ENCODE measurements around the gene PACS1. TPM values are rescaled to one million over a fixed set of nuclear protein-coding genes. Genes with fewer than 3 reads are reported as not detected.

The PACS1 gene
- total RNA-seq, 2 donors from 2014 or later: 17.1 to 19.2 TPM

DNA sequence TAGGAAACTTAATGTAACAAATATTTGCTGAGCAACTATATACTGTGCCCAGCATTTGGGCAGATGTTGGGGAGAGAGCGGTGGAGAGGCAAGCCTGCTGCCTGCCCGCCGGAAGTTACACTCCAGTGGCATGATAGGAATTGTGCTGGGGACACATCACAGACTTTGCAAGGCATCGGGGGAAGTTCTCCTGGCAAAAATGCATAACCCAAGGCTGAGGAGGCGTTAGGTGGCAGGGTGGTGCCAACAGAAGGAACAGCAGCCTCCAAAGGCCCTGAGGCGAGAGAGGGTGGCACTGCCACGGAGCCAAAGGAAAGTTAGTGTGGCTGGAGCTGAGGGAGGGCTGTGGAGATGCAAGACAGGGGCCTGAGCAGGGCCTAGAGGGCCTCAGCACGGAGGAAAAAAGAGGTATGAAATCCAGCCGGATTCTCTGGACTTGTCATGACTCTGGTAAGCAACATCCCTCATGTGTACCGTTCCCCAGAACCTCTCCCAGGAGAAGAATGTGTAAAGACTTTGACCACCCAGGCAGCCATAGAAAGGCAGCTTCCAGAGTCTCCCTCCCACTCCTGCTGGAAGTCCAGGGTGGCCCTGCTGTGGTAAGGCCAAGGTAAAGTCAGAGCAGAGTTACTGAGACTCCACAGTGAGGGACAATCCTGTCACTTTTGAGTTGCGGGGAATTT, 122.2 kb downstream of the PACS1 start:
- ATAC-seq: no peak
- no peak for DNase-seq
- intact Hi-C loops (cut with DNase I, micrococcal nuclease): no loop called here

DNA sequence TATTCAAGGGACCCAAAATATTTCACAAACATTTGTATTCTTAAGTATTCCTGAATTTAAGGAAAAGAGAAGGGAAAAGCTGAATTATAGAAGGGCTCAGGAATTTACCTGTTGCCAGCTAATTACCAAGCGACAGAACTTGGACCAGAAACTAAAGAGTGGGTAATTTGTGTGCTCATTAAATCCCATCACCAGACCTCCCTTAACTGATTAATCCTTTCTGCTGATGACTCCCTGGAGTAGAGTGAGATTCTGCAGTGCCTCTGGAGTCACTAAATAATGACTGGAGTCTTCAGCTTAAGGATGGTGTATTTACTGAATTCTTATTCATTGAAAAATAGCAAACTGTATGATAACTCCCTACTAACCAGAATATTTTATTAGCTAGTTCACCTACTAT, 124.3 kb downstream of the PACS1 start:
- no peak for ATAC-seq
- DNase-seq: no peak
- intact Hi-C loops (cut with DNase I, micrococcal nuclease): no loop called here

- ATAC-seq (no peak), DNase-seq (no peak)
- intact Hi-C loops (cut with DNase I, micrococcal nuclease): no loop called here
These were observed 125.8 kb downstream of the PACS1 start for GRCh38 chr11:66195867-66196266.

DNA sequence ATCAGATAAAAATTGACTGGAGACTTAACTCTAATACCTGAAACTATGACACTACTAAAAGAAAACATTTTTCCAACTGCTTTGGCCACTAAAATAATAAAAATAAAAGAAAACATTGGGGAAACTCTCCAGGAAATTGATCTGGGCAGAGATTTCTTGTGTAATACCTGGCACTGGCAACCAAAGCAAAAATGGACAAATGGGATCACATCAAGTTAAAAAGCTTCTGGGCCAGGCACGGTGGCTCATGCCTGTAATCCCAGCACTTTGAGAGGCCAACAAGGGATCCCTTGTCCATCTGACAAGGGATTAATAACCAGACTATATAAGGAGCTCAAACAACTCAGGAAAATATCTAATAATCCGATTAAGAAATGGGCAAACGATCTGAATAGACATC, 133.8 kb downstream of the PACS1 start:
- DNase-seq (no peak), ATAC-seq (no peak)
- intact Hi-C loops (cut with DNase I, micrococcal nuclease): no loop called here

DNA sequence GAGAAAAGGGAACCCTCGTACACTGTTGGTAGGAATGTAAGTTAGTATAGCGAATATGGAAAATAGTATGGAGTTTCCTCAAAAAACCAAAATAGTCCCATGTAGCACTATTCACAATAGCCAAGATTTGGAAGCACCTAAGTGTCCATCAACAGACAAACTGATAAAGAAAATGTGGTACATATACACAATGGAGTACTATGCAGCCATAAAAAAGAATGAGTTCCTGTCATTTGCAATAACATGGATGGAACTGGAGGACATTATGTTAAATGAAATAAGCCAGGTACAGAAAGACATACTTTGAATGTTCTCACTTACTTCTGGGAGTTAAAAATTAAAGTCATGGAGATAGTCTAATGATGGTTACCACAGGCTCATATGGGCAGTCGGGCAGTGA, 134.3 kb downstream of the PACS1 start:
- intact Hi-C loops (cut with DNase I, micrococcal nuclease): no loop called here
- ATAC-seq (no peak), DNase-seq (no peak)

DNA sequence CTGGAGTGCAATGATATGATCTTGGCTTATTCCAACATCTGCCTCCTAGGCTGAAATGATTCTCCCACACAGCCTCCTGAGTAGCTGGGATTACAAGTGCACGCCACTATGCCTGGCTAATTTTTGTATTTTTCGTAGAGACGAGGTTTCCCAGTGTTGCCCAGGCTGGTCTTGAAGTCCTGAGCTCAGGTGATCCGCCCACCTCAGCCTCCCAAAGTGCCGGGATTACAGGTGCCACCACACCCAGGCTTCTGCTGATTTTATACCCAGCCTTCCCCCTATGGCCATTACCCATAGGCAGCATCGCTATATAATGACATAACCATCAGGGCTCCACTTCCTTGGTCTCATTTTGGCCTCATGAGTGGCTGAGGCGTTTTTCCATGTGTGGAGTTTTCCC, 137.7 kb downstream of the PACS1 start:
- intact Hi-C loops (cut with DNase I, micrococcal nuclease): no loop called here
- ATAC-seq: no peak
- no peak for DNase-seq

- no peak for ATAC-seq
- intact Hi-C loops (cut with DNase I, micrococcal nuclease): no loop called here
- no peak for DNase-seq
These were observed 141.0 kb downstream of the PACS1 start for GRCh38 chr11:66211100-66211499.

DNA sequence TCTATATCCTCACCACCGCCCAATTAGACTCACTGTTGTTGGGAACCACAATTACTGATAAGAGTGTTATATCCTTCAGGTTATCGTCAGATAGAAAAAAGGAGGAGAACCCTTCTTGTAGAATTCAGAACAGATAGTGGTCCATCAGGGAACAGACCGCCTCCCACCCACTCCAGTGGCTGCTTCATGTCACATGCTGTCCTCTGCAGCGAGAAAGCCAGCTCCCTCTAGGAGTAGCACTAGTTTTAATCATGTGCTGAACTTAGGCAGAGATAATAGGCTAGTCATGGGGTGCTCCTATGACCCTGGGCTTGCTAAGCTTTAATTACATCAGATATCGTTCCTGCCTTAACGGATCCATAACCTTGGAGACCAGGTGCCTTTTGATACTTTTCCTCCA, 146.8 kb downstream of the PACS1 start:
- ATAC-seq: no peak
- intact Hi-C loops (cut with DNase I, micrococcal nuclease): no loop called here

DNA sequence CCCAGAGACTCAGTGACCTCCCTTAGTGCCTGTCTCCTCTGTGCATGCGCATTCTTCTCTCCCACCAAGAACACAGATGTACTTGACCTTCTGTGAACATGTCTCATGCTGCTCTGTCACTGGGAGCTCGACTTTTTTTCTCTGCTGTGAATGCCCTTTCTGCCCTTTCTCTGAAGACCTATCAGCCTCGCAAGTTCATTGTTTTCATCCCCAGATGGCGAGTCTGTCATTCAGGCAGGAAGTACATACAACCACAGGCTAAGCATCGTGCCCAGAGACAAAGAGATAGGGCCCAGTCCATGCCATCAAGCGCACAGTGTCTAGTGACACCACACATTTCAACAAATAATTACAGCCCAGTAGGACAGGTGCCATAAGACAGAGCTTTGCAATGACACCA, 148.0 kb downstream of the PACS1 start:
- no peak for DNase-seq
- ATAC-seq: no peak
- intact Hi-C loops (cut with DNase I, micrococcal nuclease): no loop called here

More for the DNA sequence above, 146.8 kb downstream of the PACS1 start:
- no peak for DNase-seq

- intact Hi-C loops (cut with DNase I, micrococcal nuclease): no loop called here
- no peak for DNase-seq
These were observed 149.0 kb downstream of the PACS1 start for GRCh38 chr11:66218846-66219620.

DNA sequence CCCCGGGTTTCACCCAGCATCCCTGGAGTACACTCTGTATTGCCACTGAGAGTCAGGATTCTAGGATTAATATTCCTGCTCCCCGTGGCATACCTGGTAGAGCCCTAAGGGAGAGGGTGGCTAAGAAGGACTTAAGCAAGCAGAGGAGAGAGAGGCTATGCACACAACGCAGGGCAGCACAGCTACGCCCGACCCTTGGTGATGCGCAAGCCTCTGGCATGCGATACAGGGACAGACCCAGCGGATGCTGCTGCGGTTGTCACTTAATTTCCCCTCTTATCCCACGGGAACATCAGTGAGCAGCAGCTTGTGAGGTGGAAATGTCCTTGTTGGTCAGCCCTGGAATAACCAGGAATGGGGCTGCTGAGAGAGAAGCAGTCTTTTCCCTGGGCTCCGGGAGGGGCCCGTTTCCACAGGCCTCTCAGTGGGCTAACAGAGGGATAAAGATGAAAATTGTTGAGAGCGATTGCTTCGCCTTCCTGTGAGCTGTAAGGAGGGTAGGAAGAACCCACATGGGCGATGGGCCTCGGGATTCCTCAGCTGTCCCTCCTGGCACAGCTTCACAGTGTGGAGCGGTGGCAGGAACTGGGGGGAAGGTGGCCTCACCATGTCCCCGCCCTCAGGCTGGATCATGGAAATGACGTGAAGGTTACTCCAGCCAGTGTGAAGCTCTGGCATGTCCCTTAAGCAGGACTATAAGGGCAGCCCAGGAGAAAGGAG, 149.9 kb downstream of the PACS1 start:
- no peak for ATAC-seq
- no peak for DNase-seq
- intact Hi-C loops (cut with DNase I, micrococcal nuclease): loop anchor here in 1 of 2 donors (5.0 kb wide), 1 partner anchor 62 kb away; no protein-coding TSS in a partner anchor

More at GRCh38 chr11:66218846-66219620, 149.0 kb downstream of the PACS1 start:
- ATAC-seq: no peak

- intact Hi-C loops (cut with DNase I, micrococcal nuclease): loop anchor here in 1 of 2 donors (5.0 kb wide), 1 partner anchor 62 kb away; no protein-coding TSS in a partner anchor
- ATAC-seq: no peak
- DNase-seq: no peak
These were observed 150.5 kb downstream of the PACS1 start for GRCh38 chr11:66220566-66220935.

GRCh38 chr11:66221012-66221411, 150.9 kb downstream of the PACS1 start:
- intact Hi-C loops (cut with DNase I, micrococcal nuclease): loop anchor here in 1 of 2 donors (5.0 kb wide), 1 partner anchor 61 kb away; no protein-coding TSS in a partner anchor
- no peak for ATAC-seq
- no peak for DNase-seq

DNA sequence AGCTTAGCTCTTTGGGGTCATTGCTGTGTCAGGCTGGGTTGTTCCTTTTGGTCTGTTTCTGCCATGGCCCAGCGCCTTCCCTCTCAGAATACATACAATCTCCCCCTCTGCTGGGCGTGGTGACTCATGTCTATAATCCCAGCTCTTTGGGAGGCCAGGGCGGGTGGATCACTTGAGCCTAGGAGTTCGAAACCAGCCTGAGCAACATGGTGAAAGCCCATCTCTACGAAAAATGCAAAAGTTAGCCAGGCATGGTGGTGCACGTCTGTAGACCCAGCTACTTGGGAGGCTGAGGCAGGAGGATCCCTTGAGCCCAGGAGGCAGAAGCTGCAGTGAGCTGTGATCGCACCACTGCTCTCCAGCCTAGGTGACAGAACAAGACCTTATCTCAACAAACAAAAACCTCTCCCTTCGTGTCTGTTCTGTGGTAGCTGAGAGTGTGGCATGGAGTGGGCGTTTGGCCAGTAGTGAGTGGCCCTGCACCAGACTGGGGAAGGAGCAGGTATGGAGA, 151.7 kb downstream of the PACS1 start:
- intact Hi-C loops (cut with DNase I, micrococcal nuclease): loop anchor here in 1 of 2 donors (5.0 kb wide), 1 partner anchor 61 kb away; no protein-coding TSS in a partner anchor
- ATAC-seq: no peak
- no peak for DNase-seq

- ATAC-seq (peak; percentile 98), DNase-seq (peak; percentile 87 to 91)
- intact Hi-C loops (cut with DNase I, micrococcal nuclease): loop anchor here in 1 of 2 donors (5.0 kb wide), 1 partner anchor 60 kb away; no protein-coding TSS in a partner anchor
These were observed 152.5 kb downstream of the PACS1 start for GRCh38 chr11:66222358-66223149.

- intact Hi-C loops (cut with DNase I, micrococcal nuclease): loop anchor here in 1 of 2 donors (5.0 kb wide), 1 partner anchor 58 kb away; no protein-coding TSS in a partner anchor
- DNase-seq: no peak
- ATAC-seq: no peak
These were observed 154.3 kb downstream of the PACS1 start for GRCh38 chr11:66224226-66224855.

GRCh38 chr11:66225066-66225465, 155.0 kb downstream of the PACS1 start:
- DNase-seq (no peak), ATAC-seq (no peak)
- intact Hi-C loops (cut with DNase I, micrococcal nuclease): no loop called here

DNA sequence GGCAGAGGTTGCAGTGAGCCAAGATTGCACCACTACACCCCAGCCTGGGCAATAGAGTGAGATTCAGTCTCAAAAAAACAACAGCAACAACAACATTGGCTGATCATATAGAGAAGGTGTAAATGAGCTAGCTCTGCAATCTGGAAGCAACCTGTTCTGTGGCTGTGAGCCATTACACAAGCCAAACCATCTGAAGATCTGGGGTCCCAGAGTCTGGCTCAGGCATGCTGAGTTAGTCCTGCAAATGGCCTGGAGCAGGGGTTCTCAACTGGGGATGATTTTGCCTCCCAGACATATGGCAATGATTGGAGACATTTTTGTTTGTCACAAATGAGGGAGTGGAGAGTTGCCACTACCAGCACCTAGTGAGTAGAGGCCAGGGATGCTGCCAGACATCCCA, 156.0 kb downstream of the PACS1 start:
- DNase-seq (no peak), ATAC-seq (no peak)
- intact Hi-C loops (cut with DNase I, micrococcal nuclease): no loop called here

All from left colon (tissue), 2 donors.